Measurements from ENCODE around the gene ALDH2.

DNA sequence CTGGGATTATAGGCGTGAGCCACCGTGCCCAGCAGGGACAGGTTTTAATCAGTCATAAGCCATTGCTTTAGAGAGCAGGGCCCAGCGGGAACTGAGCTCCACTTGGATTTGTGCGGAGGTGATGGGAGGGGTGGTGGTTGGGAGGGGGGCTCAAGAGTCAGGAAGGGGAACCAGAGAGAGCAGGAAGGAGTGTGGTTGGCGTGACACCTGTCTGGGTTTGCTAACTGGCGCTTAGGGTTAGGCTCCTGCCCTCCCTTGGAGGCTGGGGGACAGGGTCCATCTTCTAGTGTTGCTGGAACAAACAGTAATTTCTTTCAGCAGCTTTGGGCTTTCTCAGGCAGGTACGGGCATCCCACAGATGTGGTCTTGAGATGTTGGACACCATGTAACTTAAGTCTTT is 7.5 kb upstream of the ALDH2 start:
- TF ChIP-seq, protein P1, sequence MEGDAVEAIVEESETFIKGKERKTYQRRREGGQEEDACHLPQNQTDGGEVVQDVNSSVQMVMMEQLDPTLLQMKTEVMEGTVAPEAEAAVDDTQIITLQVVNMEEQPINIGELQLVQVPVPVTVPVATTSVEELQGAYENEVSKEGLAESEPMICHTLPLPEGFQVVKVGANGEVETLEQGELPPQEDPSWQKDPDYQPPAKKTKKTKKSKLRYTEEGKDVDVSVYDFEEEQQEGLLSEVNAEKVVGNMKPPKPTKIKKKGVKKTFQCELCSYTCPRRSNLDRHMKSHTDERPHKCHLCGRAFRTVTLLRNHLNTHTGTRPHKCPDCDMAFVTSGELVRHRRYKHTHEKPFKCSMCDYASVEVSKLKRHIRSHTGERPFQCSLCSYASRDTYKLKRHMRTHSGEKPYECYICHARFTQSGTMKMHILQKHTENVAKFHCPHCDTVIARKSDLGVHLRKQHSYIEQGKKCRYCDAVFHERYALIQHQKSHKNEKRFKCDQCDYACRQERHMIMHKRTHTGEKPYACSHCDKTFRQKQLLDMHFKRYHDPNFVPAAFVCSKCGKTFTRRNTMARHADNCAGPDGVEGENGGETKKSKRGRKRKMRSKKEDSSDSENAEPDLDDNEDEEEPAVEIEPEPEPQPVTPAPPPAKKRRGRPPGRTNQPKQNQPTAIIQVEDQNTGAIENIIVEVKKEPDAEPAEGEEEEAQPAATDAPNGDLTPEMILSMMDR (IDR thresholded peaks at IDR 0.05): no peak
- TF ChIP-seq POLR2A (IDR thresholded peaks at IDR 0.05) (no peak), POLR2AphosphoS5 (IDR thresholded peaks at IDR 0.05) (no peak)
